ENCODE measurements around the gene MAP2K5.

The MAP2K5 gene

DNA sequence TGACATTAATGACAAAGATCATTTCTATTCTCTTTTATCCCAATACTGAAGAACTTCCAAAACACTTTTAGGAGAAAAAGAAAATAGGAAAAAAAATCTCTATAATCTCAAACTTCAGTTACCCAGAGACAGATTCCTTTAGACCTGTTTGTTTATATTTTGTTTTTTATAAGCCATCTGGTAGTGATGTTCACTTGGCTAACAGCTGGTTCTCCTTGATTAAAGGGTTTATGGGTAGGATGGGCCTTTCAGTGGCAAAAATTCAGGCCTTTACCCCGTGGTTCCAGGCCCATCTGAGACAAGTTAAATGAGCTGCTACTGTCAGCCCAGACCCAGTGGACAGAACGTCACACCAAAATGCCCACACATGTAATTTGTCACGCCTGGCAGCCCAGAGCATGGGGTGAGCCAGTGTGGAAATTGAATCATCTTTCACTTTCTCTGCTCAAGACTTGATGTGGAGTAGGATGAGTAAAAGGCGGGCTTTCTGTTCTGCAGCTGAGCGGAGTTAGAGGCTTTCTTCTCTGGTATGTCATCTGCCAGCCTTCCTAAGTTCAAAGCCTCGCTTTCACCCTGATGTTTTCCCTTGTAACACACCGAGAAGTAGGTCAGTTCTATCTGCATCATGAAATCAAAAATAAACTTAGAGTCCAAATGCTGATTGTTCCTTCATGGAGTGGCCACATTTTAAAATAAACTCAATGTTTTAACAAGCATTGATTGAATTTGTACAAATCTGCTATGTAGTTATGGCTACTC, 220.3 kb downstream of the MAP2K5 start (continued):
- TF ChIP-seq, protein P1, sequence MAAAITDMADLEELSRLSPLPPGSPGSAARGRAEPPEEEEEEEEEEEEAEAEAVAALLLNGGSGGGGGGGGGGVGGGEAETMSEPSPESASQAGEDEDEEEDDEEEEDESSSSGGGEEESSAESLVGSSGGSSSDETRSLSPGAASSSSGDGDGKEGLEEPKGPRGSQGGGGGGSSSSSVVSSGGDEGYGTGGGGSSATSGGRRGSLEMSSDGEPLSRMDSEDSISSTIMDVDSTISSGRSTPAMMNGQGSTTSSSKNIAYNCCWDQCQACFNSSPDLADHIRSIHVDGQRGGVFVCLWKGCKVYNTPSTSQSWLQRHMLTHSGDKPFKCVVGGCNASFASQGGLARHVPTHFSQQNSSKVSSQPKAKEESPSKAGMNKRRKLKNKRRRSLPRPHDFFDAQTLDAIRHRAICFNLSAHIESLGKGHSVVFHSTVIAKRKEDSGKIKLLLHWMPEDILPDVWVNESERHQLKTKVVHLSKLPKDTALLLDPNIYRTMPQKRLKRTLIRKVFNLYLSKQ (tag by site-specific recombination; IDR thresholded peaks at IDR 0.05; ENCODE audit: borderline replicate concordance) = no peak
- TF ChIP-seq ZNF544 (tag by site-specific recombination; IDR thresholded peaks at IDR 0.05) (no peak), ZNF600 (tag by site-specific recombination; IDR thresholded peaks at IDR 0.05) (peak; percentile 45; the same call in 1 of the 2 replicates)

DNA sequence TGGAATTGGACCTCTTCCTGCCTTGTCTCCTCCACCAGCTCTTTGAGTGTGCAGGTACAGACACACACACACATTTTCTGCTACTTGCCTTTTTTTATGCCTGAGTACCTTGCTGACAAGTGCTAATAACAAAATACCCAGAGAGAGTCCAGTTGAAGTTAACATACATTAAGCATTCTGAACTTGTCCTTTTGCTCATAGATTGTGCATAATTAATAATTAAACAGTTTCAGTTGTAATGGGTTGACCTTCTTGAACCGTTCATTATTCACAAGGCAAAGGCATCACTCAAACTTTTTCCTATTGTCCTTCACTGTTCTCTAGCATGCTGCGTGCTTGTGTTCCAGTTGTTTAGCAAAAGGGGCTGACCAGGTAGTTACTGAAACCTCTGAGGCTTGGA, 223.2 kb downstream of the MAP2K5 start:
- no peak overlapping the region for H3K4me3 ChIP-seq (ENCODE audit: low read depth, low read length)
- CTCF ChIA-PET = no interaction called here
- POLR2A ChIA-PET = no interaction called here
- H3K9me3 ChIP-seq (ENCODE audit: control insufficient read depth, insufficient read depth, low read depth, low read length) = no peaks in the 10 kb centered on the region
- H3K4me1 ChIP-seq (ENCODE audit: control insufficient read depth, insufficient read depth, low read length) = peaks cover 52% of the 10 kb centered on the region
- TF ChIP-seq ZNF394 (tag by site-specific recombination; IDR thresholded peaks at IDR 0.05; ENCODE audit: borderline replicate concordance) (no peak), OSR2 (tag by site-specific recombination; IDR thresholded peaks at IDR 0.05) (0 out of 2 replicates have a peak, but pooled peaks have one; percentile 7), SCRT1 (tag by site-specific recombination; IDR thresholded peaks at IDR 0.05; ENCODE audit: borderline replicate concordance) (no peak), ZBTB20 (tag by site-specific recombination; IDR thresholded peaks at IDR 0.05) (no peak), ZNF768 (tag by site-specific recombination; IDR thresholded peaks at IDR 0.05) (no peak), GFI1B (tag by site-specific recombination; IDR thresholded peaks at IDR 0.05) (no peak), ZBTB48 (tag by site-specific recombination; IDR thresholded peaks at IDR 0.05) (no peak)
- TF ChIP-seq, protein P2, sequence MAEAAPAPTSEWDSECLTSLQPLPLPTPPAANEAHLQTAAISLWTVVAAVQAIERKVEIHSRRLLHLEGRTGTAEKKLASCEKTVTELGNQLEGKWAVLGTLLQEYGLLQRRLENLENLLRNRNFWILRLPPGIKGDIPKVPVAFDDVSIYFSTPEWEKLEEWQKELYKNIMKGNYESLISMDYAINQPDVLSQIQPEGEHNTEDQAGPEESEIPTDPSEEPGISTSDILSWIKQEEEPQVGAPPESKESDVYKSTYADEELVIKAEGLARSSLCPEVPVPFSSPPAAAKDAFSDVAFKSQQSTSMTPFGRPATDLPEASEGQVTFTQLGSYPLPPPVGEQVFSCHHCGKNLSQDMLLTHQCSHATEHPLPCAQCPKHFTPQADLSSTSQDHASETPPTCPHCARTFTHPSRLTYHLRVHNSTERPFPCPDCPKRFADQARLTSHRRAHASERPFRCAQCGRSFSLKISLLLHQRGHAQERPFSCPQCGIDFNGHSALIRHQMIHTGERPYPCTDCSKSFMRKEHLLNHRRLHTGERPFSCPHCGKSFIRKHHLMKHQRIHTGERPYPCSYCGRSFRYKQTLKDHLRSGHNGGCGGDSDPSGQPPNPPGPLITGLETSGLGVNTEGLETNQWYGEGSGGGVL (tag by site-specific recombination; IDR thresholded peaks at IDR 0.05) = no peak
- no peaks in the 10 kb centered on the region for H3K36me3 ChIP-seq (ENCODE audit: control insufficient read depth in 2 of 2, insufficient read depth in 1 of 2, low read length in 2 of 2)
- no peak overlapping the region for H3K27ac ChIP-seq (ENCODE audit: extremely low read depth, low read depth, low read length)

DNA sequence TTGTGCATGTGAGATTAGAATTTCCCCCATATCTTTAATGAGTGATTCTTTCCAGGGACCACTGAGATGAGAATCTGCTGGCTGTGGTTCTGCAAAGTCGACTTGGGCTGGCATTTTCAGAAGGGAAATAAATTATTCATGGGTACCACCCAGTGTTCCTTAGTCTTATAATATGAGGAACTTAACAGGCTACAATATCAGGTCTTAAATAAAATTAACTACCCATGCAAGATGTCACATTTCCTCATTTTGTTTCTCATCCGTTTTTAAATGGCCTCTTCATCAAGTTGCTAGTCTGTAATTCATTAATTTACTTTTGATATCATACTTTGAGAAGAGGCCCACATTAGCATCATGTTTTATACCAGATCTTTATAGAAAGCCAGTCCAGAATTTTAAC, 224.5 kb downstream of the MAP2K5 start:
- no peak overlapping the region for H3K27ac ChIP-seq (ENCODE audit: extremely low read depth, low read depth, low read length)
- H3K36me3 ChIP-seq (ENCODE audit: control insufficient read depth in 2 of 2, insufficient read depth in 1 of 2, low read length in 2 of 2) = no peaks in the 10 kb centered on the region
- H3K4me1 ChIP-seq (ENCODE audit: control insufficient read depth, insufficient read depth, low read length) = peaks cover 59% of the 10 kb centered on the region
- ChIA-PET CTCF (no interaction called here), POLR2A (no interaction called here)
- TF ChIP-seq ZNF121 (tag by site-specific recombination; IDR thresholded peaks at IDR 0.05) = no peak
- TF ChIP-seq ZNF132 (tag by site-specific recombination; IDR thresholded peaks at IDR 0.05; ENCODE audit: borderline replicate concordance) = no peak
- TF ChIP-seq, protein P3, sequence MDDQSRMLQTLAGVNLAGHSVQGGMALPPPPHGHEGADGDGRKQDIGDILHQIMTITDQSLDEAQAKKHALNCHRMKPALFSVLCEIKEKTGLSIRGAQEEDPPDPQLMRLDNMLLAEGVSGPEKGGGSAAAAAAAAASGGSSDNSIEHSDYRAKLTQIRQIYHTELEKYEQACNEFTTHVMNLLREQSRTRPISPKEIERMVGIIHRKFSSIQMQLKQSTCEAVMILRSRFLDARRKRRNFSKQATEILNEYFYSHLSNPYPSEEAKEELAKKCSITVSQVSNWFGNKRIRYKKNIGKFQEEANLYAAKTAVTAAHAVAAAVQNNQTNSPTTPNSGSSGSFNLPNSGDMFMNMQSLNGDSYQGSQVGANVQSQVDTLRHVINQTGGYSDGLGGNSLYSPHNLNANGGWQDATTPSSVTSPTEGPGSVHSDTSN (CRISPR knock-in tag; IDR thresholded peaks at IDR 0.05) = no peak
- no peak for TF ChIP-seq PRDM1 (tag by site-specific recombination; IDR thresholded peaks at IDR 0.05)
- no peak for TF ChIP-seq YY1 (tag by site-specific recombination; IDR thresholded peaks at IDR 0.05)
- no peak for TF ChIP-seq ZNF221 (tag by site-specific recombination; IDR thresholded peaks at IDR 0.05; ENCODE audit: borderline replicate concordance)
- no peaks in the 10 kb centered on the region for H3K9me3 ChIP-seq (ENCODE audit: control insufficient read depth, insufficient read depth, low read depth, low read length)
- H3K4me3 ChIP-seq (ENCODE audit: low read depth, low read length) = no peak overlapping the region
